T-helper 2 cell treated with Interferon-gamma antibody and Interleukin-4, amounts not matched to agents 5 μg/mL and 100 μg/mL, for 36 hours (primary cell): ENCODE data around the gene DHX32.
"Not testable (repeated sequence)": the region's sequence is repeated elsewhere in the genome, so short reads cannot be mapped to it uniquely, and the experiment has no call there.

Source experiments
- DNase-seq: peaks from one replicate; pipeline ENCODE4 v3.0.0; 2021; ENCODE audit warnings: low spot score
- H3K27ac Mint-ChIP-seq: one replicate; pipeline ENCODE4 v1.8.0; 2021; ENCODE audit warnings: mild to moderate bottlenecking, mixed read lengths
- H3K27me3 Mint-ChIP-seq: one replicate; pipeline ENCODE4 v1.8.0; 2021; ENCODE audit warnings: low read depth, mixed read lengths
- H3K36me3 Mint-ChIP-seq: one replicate; pipeline ENCODE4 v1.8.0; 2021; ENCODE audit warnings: low read depth, mixed read lengths
- H3K4me1 Mint-ChIP-seq: one replicate; pipeline ENCODE4 v1.8.0; 2021; ENCODE audit warnings: low read depth, mixed read lengths
- H3K4me3 Mint-ChIP-seq: one replicate; pipeline ENCODE4 v1.8.0; 2022; ENCODE audit warnings: mild to moderate bottlenecking, moderate library complexity, mixed read lengths
- H3K9me3 Mint-ChIP-seq: one replicate; pipeline ENCODE4 v1.8.0; 2021; ENCODE audit warnings: mixed read lengths

Gene DHX32

GRCh38 chr10:125881192-125881591, at the start of gene DHX32:
DHX32 (minus strand) TSS chr10:125881292; CDS start chr10:125880824, 468 bp downstream.
- H3K4me3 Mint-ChIP-seq = no peak within 1 kb of the TSS
- H3K36me3 Mint-ChIP-seq = peaks cover 3% of the 10 kb centered on the region
- H3K27ac Mint-ChIP-seq = no peak within 1 kb of the TSS
- H3K4me1 Mint-ChIP-seq = no peaks in the 10 kb centered on the region
- H3K27me3 Mint-ChIP-seq = no peaks in the 10 kb centered on the region
- H3K9me3 Mint-ChIP-seq = peaks cover 2% of the 10 kb centered on the region
- DNase-seq = no peak

GRCh38 chr10:125929618-125930017, 48.5 kb upstream of the DHX32 start:
- Mint-ChIP-seq H3K27me3 (peaks cover 4% of the 10 kb centered on the region), H3K4me1 (no peaks in the 10 kb centered on the region), H3K9me3 (no peaks in the 10 kb centered on the region), H3K27ac (no peak overlapping the region), H3K36me3 (no peaks in the 10 kb centered on the region), H3K4me3 (no peak overlapping the region)
- no peak for DNase-seq

- Mint-ChIP-seq H3K36me3 (no peaks in the 10 kb centered on the region), H3K27me3 (peaks cover 4% of the 10 kb centered on the region), H3K4me1 (no peaks in the 10 kb centered on the region), H3K4me3 (no peak overlapping the region), H3K27ac (no peak overlapping the region), H3K9me3 (no peaks in the 10 kb centered on the region)
- DNase-seq = no peak
Observed at GRCh38 chr10:125928928-125929585, 48.0 kb upstream of the DHX32 start.

- H3K36me3 Mint-ChIP-seq, H3K4me3 Mint-ChIP-seq, H3K9me3 Mint-ChIP-seq, H3K4me1 Mint-ChIP-seq, H3K27ac Mint-ChIP-seq, DNase-seq, H3K27me3 Mint-ChIP-seq: not testable (repeated sequence)
Observed at GRCh38 chr10:125927265-125927664, 46.2 kb upstream of the DHX32 start.

GRCh38 chr10:125926247-125926646, 45.2 kb upstream of the DHX32 start:
- H3K36me3 Mint-ChIP-seq = no peaks in the 10 kb centered on the region
- no peaks in the 10 kb centered on the region for H3K9me3 Mint-ChIP-seq
- no peaks in the 10 kb centered on the region for H3K27me3 Mint-ChIP-seq
- H3K4me3 Mint-ChIP-seq = no peak overlapping the region
- H3K27ac Mint-ChIP-seq = no peak overlapping the region
- DNase-seq = no peak
- no peaks in the 10 kb centered on the region for H3K4me1 Mint-ChIP-seq

- Mint-ChIP-seq H3K36me3 (no peaks in the 10 kb centered on the region), H3K27me3 (no peaks in the 10 kb centered on the region), H3K27ac (no peak overlapping the region), H3K9me3 (no peaks in the 10 kb centered on the region), H3K4me1 (no peaks in the 10 kb centered on the region), H3K4me3 (no peak overlapping the region)
- DNase-seq = no peak
Observed at GRCh38 chr10:125925262-125925834, 44.3 kb upstream of the DHX32 start.

GRCh38 chr10:125921643-125922306, 40.7 kb upstream of the DHX32 start:
- H3K36me3 Mint-ChIP-seq, H3K27me3 Mint-ChIP-seq, H3K4me1 Mint-ChIP-seq, H3K9me3 Mint-ChIP-seq, H3K27ac Mint-ChIP-seq, DNase-seq, H3K4me3 Mint-ChIP-seq: not testable (repeated sequence)

GRCh38 chr10:125917704-125918361, 36.7 kb upstream of the DHX32 start:
- not testable (repeated sequence) for H3K4me3 Mint-ChIP-seq, DNase-seq, H3K9me3 Mint-ChIP-seq, H3K27ac Mint-ChIP-seq, H3K27me3 Mint-ChIP-seq, H3K36me3 Mint-ChIP-seq, H3K4me1 Mint-ChIP-seq

GRCh38 chr10:125916977-125917376, 35.9 kb upstream of the DHX32 start:
- H3K36me3 Mint-ChIP-seq = no peaks in the 10 kb centered on the region
- no peak overlapping the region for H3K4me3 Mint-ChIP-seq
- no peaks in the 10 kb centered on the region for H3K4me1 Mint-ChIP-seq
- no peak for DNase-seq
- H3K27ac Mint-ChIP-seq = no peak overlapping the region
- peaks cover 3% of the 10 kb centered on the region for H3K27me3 Mint-ChIP-seq
- peaks cover 4% of the 10 kb centered on the region for H3K9me3 Mint-ChIP-seq

- H3K27me3 Mint-ChIP-seq, H3K4me3 Mint-ChIP-seq, H3K9me3 Mint-ChIP-seq, DNase-seq, H3K36me3 Mint-ChIP-seq, H3K27ac Mint-ChIP-seq, H3K4me1 Mint-ChIP-seq: not testable (repeated sequence)
Observed at GRCh38 chr10:125913277-125913676, 32.2 kb upstream of the DHX32 start.

GRCh38 chr10:125911990-125912389, 30.9 kb upstream of the DHX32 start:
- H3K27ac Mint-ChIP-seq = no peak overlapping the region
- no peak for DNase-seq
- no peaks in the 10 kb centered on the region for H3K4me1 Mint-ChIP-seq
- H3K9me3 Mint-ChIP-seq = no peaks in the 10 kb centered on the region
- H3K4me3 Mint-ChIP-seq = no peak overlapping the region
- no peaks in the 10 kb centered on the region for H3K36me3 Mint-ChIP-seq
- peaks cover 6% of the 10 kb centered on the region for H3K27me3 Mint-ChIP-seq

GRCh38 chr10:125911145-125911544, 30.1 kb upstream of the DHX32 start:
- Mint-ChIP-seq H3K4me3 (no peak overlapping the region), H3K27me3 (peaks cover 6% of the 10 kb centered on the region), H3K9me3 (no peaks in the 10 kb centered on the region), H3K4me1 (no peaks in the 10 kb centered on the region), H3K36me3 (no peaks in the 10 kb centered on the region), H3K27ac (no peak overlapping the region)
- DNase-seq = no peak

- not testable (repeated sequence) for DNase-seq, H3K27me3 Mint-ChIP-seq, H3K9me3 Mint-ChIP-seq, H3K36me3 Mint-ChIP-seq, H3K4me3 Mint-ChIP-seq, H3K27ac Mint-ChIP-seq, H3K4me1 Mint-ChIP-seq
Observed at GRCh38 chr10:125909491-125909890, 28.4 kb upstream of the DHX32 start.

- H3K36me3 Mint-ChIP-seq, H3K9me3 Mint-ChIP-seq, H3K4me1 Mint-ChIP-seq, H3K27ac Mint-ChIP-seq, H3K4me3 Mint-ChIP-seq, DNase-seq, H3K27me3 Mint-ChIP-seq: not testable (repeated sequence)
Observed at GRCh38 chr10:125908813-125909212, 27.7 kb upstream of the DHX32 start.
